Colonic mucosa (tissue), 4 donors: ENCODE results near the gene S100PBP. TPM values are rescaled to one million over a fixed set of nuclear protein-coding genes. Genes with fewer than 3 reads are reported as not detected.

Experiments used
- DNase-seq: peaks from one replicate; pipeline ENCODE4 v3.0.0-alpha.2; 2020
- H3K27ac ChIP-seq: fragments of 200-600 bp; one replicate; pipeline ENCODE4 v1.8.0; 2021
- H3K27me3 ChIP-seq: fragments of 200-600 bp; one replicate; pipeline ENCODE4 v1.8.0; 2021
- H3K36me3 ChIP-seq: fragments of 200-600 bp; one replicate; pipeline ENCODE4 v1.8.0; 2021
- H3K4me1 ChIP-seq: fragments of 200-600 bp; one replicate; pipeline ENCODE4 v1.8.0; 2021; ENCODE audit warnings: mild to moderate bottlenecking
- H3K4me3 ChIP-seq: fragments of 200-600 bp; one replicate; pipeline ENCODE4 v1.8.0; 2021
- H3K9ac ChIP-seq, 2 donors: one replicate each; pipeline ENCODE4 v1.7.0; 2013; ENCODE audit warnings: control low read depth in 2 of 2, low read depth in 2 of 2, low read length in 2 of 2
- H3K9me3 ChIP-seq: fragments of 200-600 bp; one replicate; pipeline ENCODE4 v1.8.0; 2021
- intact Hi-C: fragments of 100-400 bp; cut with DNase I; formaldehyde crosslinking; loops from one replicate; pipeline ENCODE4 v1.14.1; 2022
- total RNA-seq, 2 donors: library from RNA; stranded (reverse); fragmentation: NEBNext Ultra II Directional in 1 of 2; extraction: Animal tissue kit (Norgen Biotek cat#: 25700) in 1 of 2; gene quantifications; one replicate each; pipeline ENCODE4 v1.2.1, GENCODE V29; 2021
- TF ChIP-seq, protein P1 (sequence below): fragments of 200-600 bp; IDR thresholded peaks from one replicate; pipeline ENCODE4 v1.8.0; 2022; ENCODE audit warnings: antibody characterized with exemption, mild to moderate bottlenecking
- donor health status: healthy.
- donor health status: DM: no; HTN: no; CAD: no.
- donor health status: DM: no; HTN: no; CAD: no.

Gene S100PBP
- total RNA-seq, 2 donors from 2014 or later, result 19.0 to 24.9 TPM

DNA sequence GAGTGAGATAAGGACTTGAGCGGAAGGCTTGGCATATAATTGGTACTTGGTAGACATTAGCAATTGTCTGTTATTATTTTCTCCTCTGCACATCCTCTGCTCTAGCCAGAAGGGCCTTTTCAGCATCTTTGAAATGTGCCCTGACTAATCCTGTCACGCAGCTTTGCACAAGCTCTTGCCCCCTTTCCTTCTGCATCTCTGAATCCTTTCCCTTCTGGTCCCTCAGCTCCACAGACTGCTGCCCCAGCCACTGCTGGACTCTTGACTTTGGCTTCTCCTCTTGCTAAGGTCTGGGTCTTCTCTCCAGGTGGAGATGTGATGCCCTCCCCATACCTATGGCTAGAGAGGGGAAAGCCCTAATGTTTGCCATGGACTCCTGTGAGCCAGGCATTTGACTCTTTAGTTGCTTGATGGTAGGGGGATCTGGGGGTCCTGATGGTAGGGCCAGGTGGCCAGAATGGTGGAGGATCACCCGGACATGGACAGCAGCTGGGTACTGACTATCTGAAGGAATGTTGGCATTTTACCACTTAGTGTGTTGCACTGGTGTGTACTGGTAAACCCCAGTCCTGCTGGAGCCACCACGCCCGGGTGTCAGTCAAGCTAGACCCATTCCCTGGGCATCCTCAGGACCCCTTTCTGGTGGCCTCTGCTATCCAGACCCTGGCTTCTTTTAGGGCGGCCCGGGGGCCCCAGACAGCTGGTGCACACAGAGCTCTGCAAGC, 73.2 kb downstream of the S100PBP start:
- Histone ChIP-seq H3K4me1 (no peaks in the 10 kb centered on the region), H3K4me3 (no peak overlapping the region), H3K9me3 (no peaks in the 10 kb centered on the region), H3K9ac (no peak overlapping the region), H3K27me3 (peaks cover 17% of the 10 kb centered on the region), H3K36me3 (no peaks in the 10 kb centered on the region), H3K27ac (no peak overlapping the region)
- TF ChIP-seq, protein P1, sequence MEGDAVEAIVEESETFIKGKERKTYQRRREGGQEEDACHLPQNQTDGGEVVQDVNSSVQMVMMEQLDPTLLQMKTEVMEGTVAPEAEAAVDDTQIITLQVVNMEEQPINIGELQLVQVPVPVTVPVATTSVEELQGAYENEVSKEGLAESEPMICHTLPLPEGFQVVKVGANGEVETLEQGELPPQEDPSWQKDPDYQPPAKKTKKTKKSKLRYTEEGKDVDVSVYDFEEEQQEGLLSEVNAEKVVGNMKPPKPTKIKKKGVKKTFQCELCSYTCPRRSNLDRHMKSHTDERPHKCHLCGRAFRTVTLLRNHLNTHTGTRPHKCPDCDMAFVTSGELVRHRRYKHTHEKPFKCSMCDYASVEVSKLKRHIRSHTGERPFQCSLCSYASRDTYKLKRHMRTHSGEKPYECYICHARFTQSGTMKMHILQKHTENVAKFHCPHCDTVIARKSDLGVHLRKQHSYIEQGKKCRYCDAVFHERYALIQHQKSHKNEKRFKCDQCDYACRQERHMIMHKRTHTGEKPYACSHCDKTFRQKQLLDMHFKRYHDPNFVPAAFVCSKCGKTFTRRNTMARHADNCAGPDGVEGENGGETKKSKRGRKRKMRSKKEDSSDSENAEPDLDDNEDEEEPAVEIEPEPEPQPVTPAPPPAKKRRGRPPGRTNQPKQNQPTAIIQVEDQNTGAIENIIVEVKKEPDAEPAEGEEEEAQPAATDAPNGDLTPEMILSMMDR, result no peak
- intact Hi-C loops, result no loop called here
- DNase-seq, result no peak

DNA sequence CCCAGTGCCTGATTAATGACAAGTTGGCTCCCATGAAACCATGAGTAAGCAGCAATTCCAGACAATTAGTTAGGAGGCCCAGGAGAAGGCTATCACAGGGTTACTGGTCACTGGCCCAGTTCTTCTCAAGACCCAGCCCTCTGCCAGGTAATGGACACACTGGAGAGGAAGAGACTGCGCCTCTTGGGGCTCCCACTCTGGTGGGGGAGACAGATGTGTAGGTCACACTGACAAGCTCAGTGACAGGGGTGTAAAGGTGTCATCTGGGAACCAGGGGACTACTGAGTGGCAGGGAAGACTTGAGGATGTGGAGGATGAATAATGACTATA, 73.8 kb downstream of the S100PBP start:
- no peaks in the 10 kb centered on the region for H3K4me1 ChIP-seq
- H3K27ac ChIP-seq, result no peak overlapping the region
- H3K9ac ChIP-seq, result no peak overlapping the region
- TF ChIP-seq, protein P1, result no peak
- no peaks in the 10 kb centered on the region for H3K36me3 ChIP-seq
- peaks cover 12% of the 10 kb centered on the region for H3K27me3 ChIP-seq
- H3K4me3 ChIP-seq, result no peak overlapping the region
- intact Hi-C loops, result no loop called here
- DNase-seq, result no peak
- no peaks in the 10 kb centered on the region for H3K9me3 ChIP-seq

DNA sequence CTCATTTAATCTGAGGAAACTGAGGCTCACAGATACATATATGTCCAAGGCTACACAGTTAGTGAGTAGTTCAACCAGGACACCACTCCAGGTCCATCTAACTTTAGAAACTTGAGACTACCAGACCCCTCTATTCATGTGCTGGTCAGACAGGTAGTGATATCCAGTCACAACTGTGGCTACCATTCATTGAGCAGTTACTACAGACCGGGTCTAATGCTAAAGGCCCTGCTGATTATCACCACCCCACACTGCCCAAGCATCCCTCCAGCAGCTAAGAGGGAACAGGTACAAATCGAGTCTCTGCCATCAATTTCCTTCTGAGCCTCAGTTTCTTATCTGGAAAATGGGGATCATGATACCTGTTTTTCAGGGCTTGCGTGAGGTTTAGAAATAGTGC, 74.2 kb downstream of the S100PBP start:
- Histone ChIP-seq H3K4me3 (no peak overlapping the region), H3K27ac (no peak overlapping the region), H3K4me1 (no peaks in the 10 kb centered on the region), H3K27me3 (peaks cover 8% of the 10 kb centered on the region), H3K9ac (no peak overlapping the region), H3K9me3 (no peaks in the 10 kb centered on the region), H3K36me3 (no peaks in the 10 kb centered on the region)
- DNase-seq, result no peak
- intact Hi-C loops, result no loop called here
- TF ChIP-seq, protein P1, result no peak

DNA sequence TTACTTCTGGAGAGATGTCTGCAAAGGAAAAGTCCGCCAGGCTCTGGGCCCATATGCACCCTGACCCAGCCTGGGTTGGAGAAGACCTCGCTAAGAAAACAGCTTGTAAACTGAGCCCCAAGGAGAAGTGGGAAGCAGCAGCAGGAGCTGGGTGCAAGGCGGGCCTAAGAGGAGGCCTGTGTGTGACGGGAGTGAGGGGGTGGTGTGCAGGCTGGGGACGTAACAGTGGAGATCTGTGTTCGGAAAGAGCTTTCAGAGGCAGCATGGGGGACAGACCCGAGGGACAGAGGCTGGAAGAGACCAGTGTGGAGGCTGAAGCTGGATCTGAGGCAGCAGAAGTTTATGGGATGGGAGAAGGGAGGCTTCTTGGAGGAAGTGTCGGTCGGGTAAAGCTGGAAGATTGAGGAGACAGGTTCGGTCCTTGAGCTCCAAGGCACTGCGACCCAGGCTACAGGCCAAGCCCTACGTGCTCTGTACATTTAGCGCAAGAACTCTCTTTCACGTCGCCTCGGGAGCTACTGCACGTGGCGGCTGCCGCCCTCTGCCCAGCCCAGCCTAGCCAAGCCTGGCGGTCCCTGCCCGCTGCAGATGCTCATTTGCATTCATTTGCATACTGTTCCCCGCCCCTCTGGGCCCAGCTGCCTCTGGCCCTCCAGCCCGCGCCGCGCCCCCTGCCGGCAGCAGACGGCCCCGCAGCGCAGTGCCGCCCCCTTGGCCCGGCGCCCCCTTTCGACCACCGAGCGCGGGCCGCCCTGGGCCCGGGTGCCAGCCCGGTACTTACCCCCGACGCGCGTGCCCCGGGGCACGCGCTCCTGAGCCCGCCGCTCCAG, 75.1 kb downstream of the S100PBP start:
- Histone ChIP-seq H3K36me3 (no peaks in the 10 kb centered on the region), H3K9me3 (no peaks in the 10 kb centered on the region), H3K4me1 (no peaks in the 10 kb centered on the region), H3K9ac (peak overlapping the region; percentile 30 to 40), H3K27me3 (no peaks in the 10 kb centered on the region), H3K4me3 (peak overlapping the region; percentile 46), H3K27ac (peak overlapping the region; percentile 55)
- peak; percentile 54 for DNase-seq
- intact Hi-C loops, result no loop called here
- TF ChIP-seq, protein P1, result peak; percentile 56

DNA sequence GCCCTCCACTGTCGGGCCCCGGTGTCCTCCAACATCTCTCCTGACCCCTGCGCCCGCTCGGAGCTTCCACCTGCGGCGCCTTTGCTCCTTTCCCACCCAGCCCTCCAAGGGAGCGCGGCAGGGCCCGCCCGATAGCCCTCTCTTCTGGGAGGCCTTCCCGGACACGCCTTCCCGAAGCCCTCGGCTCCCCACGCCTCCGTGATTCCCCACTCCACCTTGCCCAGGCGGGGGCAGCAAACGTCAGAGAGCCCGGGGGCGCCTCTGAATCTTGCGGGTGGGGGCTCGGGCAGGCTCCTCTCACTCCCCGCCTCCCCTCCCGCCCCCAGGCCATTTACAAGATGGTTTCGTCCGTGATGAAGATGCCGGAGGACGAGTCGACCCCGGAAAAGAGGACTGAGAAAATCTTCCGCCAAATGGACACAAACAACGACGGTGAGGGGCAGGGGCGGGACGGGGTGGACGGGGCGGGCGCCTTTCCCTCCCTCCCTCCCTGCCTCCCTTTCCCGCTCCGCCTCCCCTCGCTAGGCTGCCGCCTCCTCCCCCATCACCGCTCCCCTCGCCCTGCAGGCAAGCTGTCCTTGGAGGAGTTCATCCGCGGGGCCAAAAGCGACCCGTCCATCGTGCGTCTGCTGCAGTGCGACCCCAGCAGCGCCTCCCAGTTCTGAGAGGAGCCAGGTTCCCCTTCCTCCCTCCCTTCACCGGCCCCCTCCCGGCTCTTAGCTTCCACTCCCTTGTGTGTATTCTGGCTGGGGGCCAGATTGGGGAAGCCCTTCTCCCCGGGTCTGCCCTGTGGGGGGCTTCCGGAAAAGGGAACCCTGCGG, 76.0 kb downstream of the S100PBP start:
- peak; percentile 84 for DNase-seq
- Histone ChIP-seq H3K9me3 (no peaks in the 10 kb centered on the region), H3K9ac (peak overlapping the region; percentile 30 to 43), H3K4me1 (no peaks in the 10 kb centered on the region), H3K36me3 (no peaks in the 10 kb centered on the region), H3K4me3 (peak overlapping the region; percentile 46), H3K27me3 (no peaks in the 10 kb centered on the region), H3K27ac (peak overlapping the region; percentile 55)
- intact Hi-C loops, result no loop called here
- TF ChIP-seq, protein P1, result peak; percentile 35
